Thymus (tissue), 11 donors: Measurements from ENCODE around the gene UPF3A. TPM values are rescaled to one million over a fixed set of nuclear protein-coding genes. Genes with fewer than 3 reads are reported as not detected.

ENCODE experiments used
- DNase-seq, 9 donors: peaks; one replicate each; pipeline ENCODE4 v3.0.0-alpha.2; 2013; ENCODE audit warnings: low spot score in 9 of 9, low read depth in 6 of 9, missing footprints in 1 of 9
- H3K27ac ChIP-seq, 2 donors: one replicate each; pipeline ENCODE4 v1.5.1; 2013; ENCODE audit warnings: control low read depth in 1 of 2, low read depth in 1 of 2, low read length in 1 of 2, mild to moderate bottlenecking in 1 of 2, moderate library complexity in 1 of 2
- H3K27me3 ChIP-seq, 2 donors: one replicate each; pipeline ENCODE4 v1.5.1; 2013; ENCODE audit warnings: low read length in 1 of 2; ENCODE audit not compliant: control insufficient read depth in 2 of 2, insufficient read depth in 1 of 2
- H3K36me3 ChIP-seq, 2 donors: one replicate each; pipeline ENCODE4 v1.5.1; 2013; ENCODE audit warnings: low read length in 1 of 2, mild to moderate bottlenecking in 1 of 2, moderate library complexity in 1 of 2; ENCODE audit not compliant: control insufficient read depth in 2 of 2, insufficient read depth in 2 of 2
- H3K4me1 ChIP-seq, 2 donors: one replicate each; pipeline ENCODE4 v1.5.1; 2013; ENCODE audit warnings: low read length in 2 of 2; ENCODE audit not compliant: control insufficient read depth in 2 of 2, insufficient read depth in 2 of 2
- H3K4me3 ChIP-seq, 2 donors: one replicate each; pipeline ENCODE4 v1.5.1; 2013; ENCODE audit warnings: low read length in 2 of 2, control low read depth in 1 of 2, mild to moderate bottlenecking in 1 of 2
- H3K9me3 ChIP-seq, 2 donors: one replicate each; pipeline ENCODE4 v1.5.1; 2013; ENCODE audit warnings: low read length in 1 of 2, mild to moderate bottlenecking in 1 of 2; ENCODE audit not compliant: control insufficient read depth in 2 of 2, insufficient read depth in 1 of 2
- WGBS: extraction: QIAGEN DNeasy Blood & Tissue Kit; methylation state at CpG from one replicate; pipeline ENCODE4 v1.1.7; 2013; 5-methylcytosine and 5-hydroxymethylcytosine counted together
- polyA plus RNA-seq: library from polyadenylated mRNA; stranded (reverse); fragments of 200-250 nt; gene quantifications from one replicate; pipeline ENCODE4 v1.2.3, GENCODE V29; 2013
- total RNA-seq: library from RNA; stranded (reverse); fragments of 120-200 nt; gene quantifications from one replicate; pipeline ENCODE4 v1.2.4, GENCODE V29; 2013
- donor health status: healthy.

UPF3A gene
- total and polyA plus RNA-seq, 2 donors, result 28.2 to 81.0 TPM

DNA sequence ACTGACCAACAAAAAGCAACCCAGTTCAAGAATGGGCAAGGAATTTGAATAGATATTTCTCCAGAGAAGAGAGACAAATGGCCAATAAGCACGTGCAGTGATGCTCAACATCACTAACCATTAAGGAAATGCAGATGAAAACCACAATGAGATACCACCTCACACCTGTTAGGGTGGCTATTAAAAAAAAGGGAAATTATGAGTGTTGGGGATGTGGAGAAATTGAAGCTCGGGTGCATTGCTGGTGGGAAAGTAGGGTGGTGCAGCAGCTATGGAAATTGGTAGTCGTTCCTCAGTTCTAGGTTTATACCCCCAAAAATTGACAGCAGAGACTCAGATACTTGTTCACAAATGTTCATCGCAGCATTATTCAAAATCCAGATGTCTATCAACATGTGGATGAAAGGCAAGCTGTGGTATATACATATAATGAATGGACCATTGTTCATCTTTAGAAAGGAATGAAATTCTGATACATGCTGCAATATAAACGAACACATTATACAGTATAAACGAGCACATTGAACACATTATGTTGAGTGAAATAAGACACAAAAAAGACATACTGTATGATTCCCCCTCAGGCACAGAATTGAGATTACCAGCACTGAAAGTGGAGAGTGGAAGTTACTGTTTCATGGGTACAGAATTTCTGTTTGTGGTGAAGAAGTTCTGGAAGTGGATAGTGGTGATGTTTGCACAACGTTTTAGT lies 33.8 kb downstream of the UPF3A start:
- H3K27me3 ChIP-seq, result no peaks in the 10 kb centered on the region
- H3K9me3 ChIP-seq, result no peaks in the 10 kb centered on the region
- H3K27ac ChIP-seq, result peak overlapping the region in 1 of 2 donors; percentile 81
- WGBS, result 26% methylated on average over 7 of the region's 7 CpGs
- peak overlapping the region; percentile 61 to 96 for H3K4me3 ChIP-seq
- peaks cover 0 to 3% of the 10 kb centered on the region in 2 donors for H3K36me3 ChIP-seq
- H3K4me1 ChIP-seq, result peaks cover 12 to 15% of the 10 kb centered on the region in 2 donors
- DNase-seq, result peak in 3 of 9 donors; percentile 9 to 41 (median 11)

DNA sequence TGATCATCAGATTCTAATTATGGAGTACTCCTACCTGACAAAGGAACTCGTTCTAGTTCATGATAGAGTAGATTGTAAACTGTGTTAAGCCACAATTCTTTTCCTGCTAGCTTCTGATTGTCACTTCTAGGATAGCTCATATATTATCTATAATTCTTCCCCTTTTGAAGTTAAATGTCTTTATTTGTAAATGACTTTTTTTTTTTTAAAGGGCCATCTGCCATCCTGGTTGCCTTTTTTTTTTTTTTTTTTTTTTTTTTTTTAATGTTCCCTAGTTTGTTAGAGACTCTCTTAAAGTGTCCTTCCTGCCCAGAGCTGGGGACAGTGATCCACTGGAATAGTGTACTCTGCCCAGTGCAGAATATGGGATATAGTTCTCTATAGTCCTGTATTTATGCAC lies 37.2 kb downstream of the UPF3A start:
- H3K4me1 ChIP-seq, result peaks cover 7 to 11% of the 10 kb centered on the region in 2 donors
- no peak overlapping the region for H3K4me3 ChIP-seq
- DNase-seq, result no peak
- no peak overlapping the region for H3K27ac ChIP-seq
- WGBS, result 41% methylated on average over 1 of the region's 1 CpG
- H3K36me3 ChIP-seq, result peaks cover 4 to 34% of the 10 kb centered on the region in 2 donors
- H3K9me3 ChIP-seq, result no peaks in the 10 kb centered on the region
- no peaks in the 10 kb centered on the region for H3K27me3 ChIP-seq

DNA sequence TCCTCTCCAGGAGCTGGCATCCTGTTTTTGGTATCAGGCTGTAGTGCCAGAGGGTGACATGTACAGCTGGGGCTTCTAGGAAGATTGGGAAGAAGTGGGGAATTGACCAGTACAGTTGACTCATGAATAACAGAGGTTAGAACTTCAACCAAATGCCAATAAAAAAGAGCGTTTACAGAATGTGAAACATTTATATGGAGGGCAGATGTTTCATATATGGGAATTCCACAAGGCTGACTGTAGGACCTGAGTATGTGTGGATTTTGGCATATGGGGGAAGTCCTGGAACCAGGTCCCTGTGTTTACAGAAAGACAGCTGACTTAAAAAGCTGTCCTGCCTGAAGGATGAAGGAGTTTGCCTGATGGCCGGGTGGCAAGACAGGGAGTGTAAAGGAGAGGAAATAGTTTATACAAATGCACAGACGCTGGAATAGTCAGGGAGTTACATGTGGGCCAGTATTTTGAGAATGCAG lies 38.1 kb downstream of the UPF3A start:
- no peak overlapping the region for H3K27ac ChIP-seq
- H3K4me3 ChIP-seq, result no peak overlapping the region
- peaks cover 7 to 8% of the 10 kb centered on the region in 2 donors for H3K4me1 ChIP-seq
- no peaks in the 10 kb centered on the region for H3K9me3 ChIP-seq
- no peak for DNase-seq
- WGBS, result 93% methylated on average over 3 of the region's 3 CpGs
- H3K27me3 ChIP-seq, result no peaks in the 10 kb centered on the region
- H3K36me3 ChIP-seq, result peaks cover 13 to 43% of the 10 kb centered on the region in 2 donors

DNA sequence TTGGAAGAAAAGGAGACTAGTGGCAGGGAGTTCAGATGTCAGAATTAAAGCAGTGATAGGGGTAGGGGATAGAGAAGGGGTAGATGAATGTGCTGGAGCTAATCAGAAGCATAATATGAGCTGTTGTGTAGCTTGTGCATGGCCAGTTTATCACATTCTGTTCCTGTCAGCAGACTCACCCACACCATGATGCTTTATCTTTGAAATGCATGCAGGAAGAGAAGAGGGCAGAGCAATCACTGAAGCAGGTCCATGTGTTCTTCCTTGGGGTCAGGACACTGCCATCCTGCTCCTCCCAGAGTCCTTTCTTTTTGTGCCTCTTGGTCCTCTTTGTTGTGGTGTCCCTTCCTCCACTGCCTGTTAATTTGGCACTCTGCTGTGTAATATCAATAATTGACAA lies 38.7 kb downstream of the UPF3A start:
- H3K9me3 ChIP-seq, result no peaks in the 10 kb centered on the region
- no peaks in the 10 kb centered on the region for H3K27me3 ChIP-seq
- H3K27ac ChIP-seq, result no peak overlapping the region
- H3K4me3 ChIP-seq, result no peak overlapping the region
- no peak for DNase-seq
- peaks cover 6 to 8% of the 10 kb centered on the region in 2 donors for H3K4me1 ChIP-seq
- H3K36me3 ChIP-seq, result peaks cover 19 to 48% of the 10 kb centered on the region in 2 donors

DNA sequence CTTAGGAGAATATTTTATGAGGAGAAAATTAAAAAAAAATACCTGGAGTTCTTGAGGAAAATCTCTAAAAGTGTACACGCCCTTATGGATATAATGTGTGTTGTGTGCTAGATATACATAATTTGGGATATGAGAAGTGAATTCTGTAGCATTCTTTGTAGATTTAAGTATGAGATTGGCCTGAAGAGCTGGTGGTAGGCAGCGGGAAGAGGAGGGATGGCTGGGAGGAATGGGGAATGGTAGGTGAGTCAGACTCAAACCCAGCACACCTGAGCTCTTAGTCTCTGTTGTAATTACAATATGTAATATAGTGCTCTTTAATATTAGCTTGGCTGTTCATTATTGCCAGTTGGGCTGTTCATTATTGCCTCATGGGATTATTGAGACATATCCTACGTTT lies 39.9 kb downstream of the UPF3A start:
- peaks cover 3 to 4% of the 10 kb centered on the region in 2 donors for H3K4me1 ChIP-seq
- no peak for DNase-seq
- H3K27ac ChIP-seq, result no peak overlapping the region
- no peaks in the 10 kb centered on the region for H3K27me3 ChIP-seq
- H3K9me3 ChIP-seq, result no peaks in the 10 kb centered on the region
- 97% methylated on average over 3 of the region's 3 CpGs for WGBS
- H3K36me3 ChIP-seq, result peaks cover 22 to 60% of the 10 kb centered on the region in 2 donors
- H3K4me3 ChIP-seq, result no peak overlapping the region

DNA sequence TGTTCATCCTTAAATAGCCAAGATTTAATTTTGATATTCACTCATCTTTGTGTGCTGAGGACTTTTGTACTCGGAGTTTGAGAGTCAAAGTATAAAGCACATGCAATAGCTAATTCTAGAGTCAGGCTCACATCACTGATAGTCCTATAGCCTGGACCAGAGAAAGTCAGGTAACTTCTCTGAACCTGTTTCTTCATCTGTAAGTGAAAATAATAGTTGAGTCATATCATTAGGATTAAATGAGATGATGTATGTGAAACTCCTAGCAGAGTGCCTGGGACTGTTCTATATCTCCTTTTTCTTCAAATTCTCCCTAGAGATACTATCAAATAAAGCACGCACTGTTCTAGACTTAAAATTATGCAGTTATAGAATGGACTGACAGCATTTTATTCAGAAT lies 41.9 kb downstream of the UPF3A start:
- H3K27me3 ChIP-seq, result no peaks in the 10 kb centered on the region
- peaks cover 29 to 71% of the 10 kb centered on the region in 2 donors for H3K36me3 ChIP-seq
- H3K9me3 ChIP-seq, result no peaks in the 10 kb centered on the region
- 96% methylated on average over 2 of the region's 2 CpGs for WGBS
- peaks cover 0 to under 1% of the 10 kb centered on the region in 2 donors for H3K4me1 ChIP-seq
- no peak for DNase-seq
- H3K27ac ChIP-seq, result no peak overlapping the region
- no peak overlapping the region for H3K4me3 ChIP-seq

DNA sequence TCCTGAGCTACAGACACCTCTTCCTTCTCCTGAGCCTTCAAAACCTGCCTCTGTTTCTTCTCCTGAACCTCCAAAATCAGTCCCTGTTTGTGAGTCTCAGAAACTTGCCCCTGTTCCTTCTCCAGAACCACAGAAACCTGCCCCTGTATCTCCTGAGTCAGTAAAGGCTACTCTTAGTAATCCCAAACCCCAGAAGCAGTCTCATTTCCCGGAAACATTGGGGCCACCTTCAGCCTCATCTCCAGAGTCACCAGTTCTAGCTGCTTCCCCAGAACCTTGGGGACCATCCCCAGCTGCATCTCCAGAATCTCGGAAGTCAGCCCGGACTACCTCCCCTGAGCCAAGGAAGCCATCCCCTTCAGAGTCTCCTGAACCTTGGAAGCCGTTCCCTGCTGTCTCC lies 42.9 kb downstream of the UPF3A start:
- WGBS, result 100% methylated on average over 4 of the region's 4 CpGs
- no peaks in the 10 kb centered on the region for H3K27me3 ChIP-seq
- H3K4me1 ChIP-seq, result no peaks in the 10 kb centered on the region
- peaks cover 33 to 77% of the 10 kb centered on the region in 2 donors for H3K36me3 ChIP-seq
- H3K27ac ChIP-seq, result no peak overlapping the region
- no peak for DNase-seq
- no peaks in the 10 kb centered on the region for H3K9me3 ChIP-seq
- no peak overlapping the region for H3K4me3 ChIP-seq

DNA sequence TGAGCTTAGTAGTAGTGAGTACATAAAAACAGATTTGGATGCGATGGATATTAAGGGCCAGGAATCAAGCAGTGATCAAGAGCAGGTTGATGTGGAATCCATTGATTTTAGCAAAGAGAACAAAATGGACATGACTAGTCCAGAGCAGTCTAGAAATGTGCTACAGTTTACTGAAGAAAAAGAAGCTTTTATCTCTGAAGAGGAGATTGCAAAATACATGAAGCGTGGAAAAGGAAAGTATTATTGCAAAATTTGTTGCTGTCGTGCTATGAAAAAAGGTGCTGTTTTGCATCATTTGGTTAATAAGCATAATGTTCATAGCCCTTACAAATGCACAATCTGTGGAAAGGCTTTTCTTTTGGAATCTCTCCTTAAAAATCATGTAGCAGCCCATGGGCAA lies 44.3 kb downstream of the UPF3A start:
- no peaks in the 10 kb centered on the region for H3K4me1 ChIP-seq
- H3K27ac ChIP-seq, result no peak overlapping the region
- WGBS, result 97% methylated on average over 3 of the region's 3 CpGs
- DNase-seq, result no peak
- no peak overlapping the region for H3K4me3 ChIP-seq
- no peaks in the 10 kb centered on the region for H3K27me3 ChIP-seq
- H3K36me3 ChIP-seq, result peaks cover 33 to 79% of the 10 kb centered on the region in 2 donors
- no peaks in the 10 kb centered on the region for H3K9me3 ChIP-seq

DNA sequence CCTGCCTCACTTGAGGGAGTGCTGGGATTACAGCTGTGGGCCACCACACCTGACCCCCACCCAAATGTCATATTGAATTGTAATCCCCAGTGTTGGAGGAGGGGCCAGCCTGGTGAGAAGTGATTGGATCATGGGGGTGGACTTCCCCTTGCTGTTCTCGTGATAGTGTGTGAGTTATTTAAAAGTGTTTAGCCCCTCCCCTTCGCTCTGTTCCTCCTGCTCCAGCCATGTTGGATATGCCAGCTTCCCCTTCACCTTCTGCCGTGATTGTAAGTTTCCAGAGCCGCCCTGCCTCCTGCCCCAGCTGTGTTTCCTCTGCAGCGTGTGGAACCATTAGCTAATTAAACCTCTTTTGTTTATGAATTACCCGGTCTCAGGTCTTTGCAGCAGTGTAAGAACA lies 46.6 kb downstream of the UPF3A start:
- Histone ChIP-seq H3K36me3 (peaks cover 29 to 56% of the 10 kb centered on the region in 2 donors), H3K9me3 (no peaks in the 10 kb centered on the region)
- WGBS, result 97% methylated on average over 6 of the region's 6 CpGs

More for the DNA sequence above, 46.6 kb downstream of the UPF3A start:
- Histone ChIP-seq H3K4me3 (no peak overlapping the region), H3K27me3 (no peaks in the 10 kb centered on the region), H3K27ac (no peak overlapping the region), H3K4me1 (no peaks in the 10 kb centered on the region)
- no peak for DNase-seq
